GM19468 (cell line): Measurements from ENCODE around the gene SLC25A48.
"Not testable (repeated sequence)": the region's sequence is repeated elsewhere in the genome, so short reads cannot be mapped to it uniquely, and the experiment has no call there.

Source experiments
- ATAC-seq: cut with Tn5 transposase; IDR thresholded peaks from one replicate; pipeline ENCODE4 v1.9.1; 2021; ENCODE audit warnings: mild to moderate bottlenecking, moderate library complexity, moderate number of reproducible peaks; ENCODE audit not compliant: unreplicated experiment; ENCODE audit errors: extremely low read depth

Gene SLC25A48

DNA sequence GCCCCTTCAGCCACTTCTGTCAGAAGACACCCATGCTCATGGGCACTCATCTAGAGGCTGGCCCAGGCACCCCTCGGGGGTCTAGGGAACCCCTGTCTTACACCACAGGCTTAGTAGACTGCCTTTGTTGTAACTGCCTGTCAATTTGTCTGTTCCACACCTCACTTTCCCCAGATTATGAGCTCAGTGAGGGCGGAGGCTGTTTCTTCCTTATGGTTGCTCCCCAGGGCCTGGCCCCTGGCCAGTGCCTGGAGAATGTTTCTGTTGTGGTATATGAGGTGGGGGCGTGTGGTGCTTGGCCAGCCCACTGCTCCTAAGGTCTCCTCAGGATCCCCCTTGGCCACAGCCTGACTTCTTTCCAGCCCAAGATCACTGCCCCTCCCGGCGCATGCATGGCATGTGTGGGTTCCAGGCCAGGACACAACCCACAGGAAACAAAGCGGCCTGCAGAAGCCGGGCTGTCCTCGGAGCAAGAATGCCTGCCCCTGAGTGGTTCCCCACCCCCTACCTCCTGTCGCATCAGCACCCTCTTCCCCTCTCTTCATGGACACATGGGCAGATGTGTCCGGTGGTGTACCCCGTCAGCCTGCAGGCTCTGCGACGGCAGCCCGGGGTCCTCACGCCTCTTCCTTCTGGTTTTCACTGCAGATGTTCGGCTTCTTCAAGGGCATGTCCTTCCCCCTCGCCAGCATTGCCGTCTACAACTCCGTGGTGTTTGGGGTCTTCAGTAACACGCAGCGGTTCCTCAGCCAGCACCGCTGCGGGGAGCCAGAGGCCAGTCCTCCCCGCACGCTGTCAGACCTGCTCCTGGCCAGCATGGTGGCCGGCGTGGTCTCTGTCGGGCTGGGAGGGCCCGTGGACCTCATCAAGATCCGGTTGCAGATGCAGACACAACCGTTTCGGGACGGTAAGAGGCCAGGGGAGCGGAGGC is 17.7 kb downstream of the SLC25A48 start:
- ATAC-seq, result no peak

- no peak for ATAC-seq
Observed at GRCh38 chr5:135857630-135858311, 23.3 kb downstream of the SLC25A48 start.

DNA sequence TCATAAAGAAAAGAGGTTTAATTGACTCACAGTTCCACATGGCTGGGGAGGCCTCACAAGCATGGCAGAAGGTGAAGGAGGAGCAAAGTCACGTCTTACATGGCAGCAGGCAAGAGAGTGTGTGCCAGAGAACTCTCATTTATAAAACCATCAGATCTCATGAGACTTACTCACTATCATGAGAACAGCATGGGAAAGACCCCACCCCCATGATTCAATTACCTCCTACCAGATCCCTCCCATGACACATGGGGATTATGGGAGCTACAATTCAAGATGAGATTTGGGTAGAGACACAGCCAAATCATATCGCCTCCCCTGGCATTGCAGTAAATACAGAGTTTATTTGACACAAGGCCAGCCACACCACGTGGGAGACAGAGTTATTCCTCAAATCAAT is 24.7 kb downstream of the SLC25A48 start:
- not testable (repeated sequence) for ATAC-seq

DNA sequence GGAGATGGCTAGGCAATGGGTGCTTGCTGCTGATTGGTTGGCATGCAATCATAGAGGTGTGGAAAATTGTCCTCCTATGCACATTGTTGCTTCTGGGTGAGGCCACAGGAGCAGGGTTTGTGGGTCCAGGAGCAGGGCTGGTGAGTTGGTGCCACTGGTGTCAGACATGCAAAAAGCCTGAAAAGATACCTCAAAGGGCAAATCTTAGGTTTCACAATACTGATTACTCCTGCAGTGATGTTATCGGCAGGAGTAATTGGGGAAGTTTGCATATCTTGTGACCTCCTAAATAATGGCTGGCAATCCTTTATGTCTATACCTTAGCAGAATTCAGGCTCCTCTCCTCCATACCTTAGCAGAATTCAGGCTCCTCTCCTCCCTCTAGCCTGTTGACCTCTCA is 25.2 kb downstream of the SLC25A48 start:
- ATAC-seq, result no peak

DNA sequence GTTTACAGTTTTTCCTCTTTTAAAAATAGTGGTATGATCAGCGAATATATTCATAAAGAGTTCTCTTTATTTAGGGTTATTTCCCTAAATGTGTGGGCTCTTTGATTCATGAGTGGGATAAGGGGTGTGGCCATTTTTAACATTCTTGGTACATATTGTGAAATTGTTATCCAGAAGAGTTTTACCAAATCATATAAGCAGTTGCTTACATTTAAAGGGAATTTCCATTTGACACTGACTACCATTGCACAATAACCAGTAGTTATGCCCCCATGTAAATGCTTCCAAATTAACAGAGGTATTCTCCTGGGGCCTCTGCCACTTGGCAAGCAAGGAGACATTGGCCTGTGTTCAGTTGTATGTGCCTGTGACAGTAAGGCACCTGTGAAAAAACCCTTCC is 27.2 kb downstream of the SLC25A48 start:
- ATAC-seq, result no peak

GRCh38 chr5:135862086-135862485 is 27.6 kb downstream of the SLC25A48 start:
- ATAC-seq, result no peak

DNA sequence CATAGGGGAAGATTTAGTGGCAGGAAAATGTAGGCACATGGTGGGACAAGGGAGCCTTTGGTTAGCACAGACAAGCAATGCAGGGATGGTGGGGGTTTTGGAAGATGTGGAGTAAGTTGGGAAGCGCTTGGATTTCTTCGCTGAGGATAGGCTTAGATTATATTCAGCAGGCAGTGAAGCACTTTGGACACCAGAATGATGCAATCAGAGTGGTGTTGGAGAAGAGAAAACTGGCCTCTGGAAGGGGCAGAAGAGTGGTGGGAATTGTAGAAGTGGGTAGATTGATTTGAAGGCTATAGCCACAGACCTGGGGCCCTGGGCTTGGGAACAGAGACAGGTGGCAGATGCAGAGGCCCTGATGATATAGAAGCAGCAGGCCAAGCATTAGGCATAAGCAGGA is 28.3 kb downstream of the SLC25A48 start:
- ATAC-seq, result no peak

GRCh38 chr5:135864503-135865435 is 30.3 kb downstream of the SLC25A48 start:
- no peak for ATAC-seq

DNA sequence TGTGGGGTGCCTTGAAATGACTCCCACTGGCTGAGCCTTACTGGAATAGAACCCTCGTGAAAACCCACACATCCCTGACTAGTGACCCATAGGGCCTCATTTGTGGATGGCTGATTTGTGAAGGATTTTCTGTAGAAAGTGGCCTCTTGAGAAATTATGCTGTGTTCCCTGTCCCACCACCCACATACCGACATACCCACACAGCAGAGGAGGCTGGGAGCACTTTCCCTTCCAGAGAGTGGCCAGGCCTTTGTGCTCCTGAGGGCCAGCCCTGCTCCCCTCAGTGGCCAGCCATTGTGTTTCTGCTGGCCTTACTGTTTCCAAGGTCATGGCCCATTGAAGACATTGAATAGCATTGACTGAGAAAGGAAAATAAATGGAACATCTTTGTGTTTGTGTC is 31.6 kb downstream of the SLC25A48 start:
- ATAC-seq, result no peak

- ATAC-seq, result no peak
Observed at GRCh38 chr5:135867599-135867998, 33.1 kb downstream of the SLC25A48 start.

DNA sequence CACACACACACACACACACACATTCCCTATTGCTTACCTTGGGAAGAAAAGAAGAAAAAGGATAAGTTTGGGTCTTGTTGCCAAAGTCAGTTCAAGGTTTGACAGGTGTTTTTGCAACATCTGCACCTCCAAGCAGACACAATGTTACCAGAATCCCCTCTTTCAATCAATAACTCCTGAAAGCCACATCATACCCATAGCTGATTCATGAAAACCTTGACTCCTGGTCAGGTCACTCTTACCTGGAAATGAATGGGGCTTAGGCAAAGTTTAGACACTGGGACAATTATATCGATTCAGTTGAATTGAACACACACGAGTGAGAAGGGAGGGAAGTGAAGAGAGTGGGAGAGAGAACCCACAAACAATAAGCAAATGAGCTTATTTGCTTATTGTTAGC is 34.2 kb downstream of the SLC25A48 start:
- ATAC-seq, result no peak

GRCh38 chr5:135869276-135869675 is 34.8 kb downstream of the SLC25A48 start:
- ATAC-seq, result no peak

- ATAC-seq, result no peak
Observed at GRCh38 chr5:135869935-135870334, 35.5 kb downstream of the SLC25A48 start.

GRCh38 chr5:135871268-135871915 is 36.9 kb downstream of the SLC25A48 start:
- no peak for ATAC-seq

DNA sequence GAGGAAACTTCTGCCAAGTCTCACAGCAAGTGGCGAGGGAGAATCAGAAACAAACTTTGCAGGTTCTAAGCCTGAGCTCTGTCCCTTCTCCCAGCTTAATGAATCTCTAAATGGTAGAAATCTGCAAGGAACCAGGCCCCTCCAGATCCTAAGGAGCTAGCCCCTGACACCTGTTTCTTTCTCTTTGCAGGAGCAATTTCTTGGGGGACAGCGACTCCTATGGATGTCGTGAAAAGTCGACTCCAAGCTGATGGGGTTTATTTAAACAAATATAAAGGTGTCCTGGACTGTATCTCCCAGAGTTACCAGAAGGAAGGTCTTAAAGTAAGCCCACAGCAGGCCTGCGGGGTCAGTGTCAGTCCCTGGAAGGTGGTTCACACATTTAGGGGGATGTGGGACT is 39.4 kb downstream of the SLC25A48 start:
- no peak for ATAC-seq

DNA sequence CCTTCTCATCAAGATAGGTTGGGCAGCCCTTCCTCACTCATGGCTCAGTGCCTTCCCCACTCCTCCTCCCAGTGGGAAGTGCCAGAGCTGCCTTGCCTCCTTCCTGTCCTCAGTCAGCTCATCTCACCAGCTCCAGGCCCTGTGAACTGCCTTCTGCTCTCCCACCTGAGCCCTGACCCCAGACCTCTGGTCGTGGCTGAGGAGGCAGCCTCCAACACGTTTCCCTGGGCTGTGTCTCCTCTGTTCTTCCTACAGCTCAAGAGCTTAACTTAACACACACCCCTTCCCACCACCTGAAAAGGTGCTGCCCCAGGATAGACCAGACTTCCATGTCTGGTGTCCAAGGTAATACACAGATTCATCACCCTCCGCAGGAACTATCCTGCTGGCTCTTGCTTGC is 40.0 kb downstream of the SLC25A48 start:
- ATAC-seq, result no peak

DNA sequence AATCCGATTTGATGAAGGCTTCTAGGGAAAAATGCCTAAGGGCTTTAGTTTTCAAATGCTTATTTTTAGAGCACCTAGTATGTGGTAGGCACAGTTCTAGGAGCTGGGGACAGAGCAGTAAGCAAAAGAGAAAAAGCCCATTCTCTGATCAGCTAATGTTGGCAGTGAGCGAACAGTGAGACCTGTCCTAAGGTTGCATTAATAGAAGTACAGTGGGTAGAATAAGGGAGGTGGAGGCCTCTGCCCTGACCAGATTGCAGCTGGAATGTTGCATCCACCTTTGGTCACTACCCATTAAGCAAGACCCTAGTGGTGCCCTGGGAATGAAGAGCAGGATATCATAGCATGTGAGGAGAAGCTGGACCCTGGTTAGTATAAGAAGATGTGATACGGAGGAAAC is 41.1 kb downstream of the SLC25A48 start:
- ATAC-seq, result no peak

GRCh38 chr5:135876146-135876545 is 41.7 kb downstream of the SLC25A48 start:
- no peak for ATAC-seq

GRCh38 chr5:135877570-135878155 is 43.2 kb downstream of the SLC25A48 start:
- no peak for ATAC-seq
